Glutamatergic neuron (in vitro differentiated cells): ENCODE results near the gene AGRN. TPM values are rescaled to one million over a fixed set of nuclear protein-coding genes. Genes with fewer than 3 reads are reported as not detected.
"Not testable (repeated sequence)": the region's sequence is repeated elsewhere in the genome, so short reads cannot be mapped to it uniquely, and the experiment has no call there.

Source experiments
- DNase-seq: peaks from one replicate; pipeline ENCODE4 v3.0.0; 2022
- H3K27ac Mint-ChIP-seq: one replicate; pipeline ENCODE4 v1.8.0; 2020; ENCODE audit warnings: mild to moderate bottlenecking, mixed read lengths, inconsistent platforms; ENCODE audit not compliant: unreplicated experiment
- H3K27me3 Mint-ChIP-seq: one replicate; pipeline ENCODE4 v1.8.0; 2020; ENCODE audit warnings: mild to moderate bottlenecking, moderate library complexity, mixed read lengths, inconsistent platforms; ENCODE audit not compliant: unreplicated experiment
- H3K36me3 Mint-ChIP-seq: one replicate; pipeline ENCODE4 v1.8.0; 2020; ENCODE audit warnings: mild to moderate bottlenecking, mixed read lengths, inconsistent platforms; ENCODE audit not compliant: unreplicated experiment
- H3K4me1 Mint-ChIP-seq: one replicate; pipeline ENCODE4 v1.8.0; 2020; ENCODE audit warnings: mild to moderate bottlenecking, low read depth, mixed read lengths, inconsistent platforms; ENCODE audit not compliant: unreplicated experiment
- H3K4me3 Mint-ChIP-seq: one replicate; pipeline ENCODE4 v1.8.0; 2020; ENCODE audit warnings: mild to moderate bottlenecking, mixed read lengths, inconsistent platforms; ENCODE audit not compliant: unreplicated experiment
- H3K9me3 Mint-ChIP-seq: one replicate; pipeline ENCODE4 v1.8.0; 2020; ENCODE audit warnings: mild to moderate bottlenecking, moderate library complexity, mixed read lengths, inconsistent platforms; ENCODE audit not compliant: unreplicated experiment
- CTCF ChIP-seq: fragments of 200-600 bp; sonication (generic); IDR thresholded peaks from one replicate; pipeline ENCODE4 v1.5.0; 2021; ENCODE audit not compliant: partially characterized antibody, unreplicated experiment
- total RNA-seq: library from RNA; stranded (reverse); fragmentation: NEBNext Ultra II Directional; extraction: Animal tissue kit (Norgen Biotek cat#: 25700); gene quantifications from one replicate; pipeline ENCODE4 v1.2.1, GENCODE V29; 2021; ENCODE audit not compliant: unreplicated experiment

Gene AGRN
- total RNA-seq, 1 donor from 2014 or later, result 914 TPM

GRCh38 chr1:991895-992294 is 28.0 kb upstream of the AGRN start:
- Mint-ChIP-seq H3K27ac (no peak overlapping the region), H3K9me3 (peaks cover 30% of the 10 kb centered on the region), H3K27me3 (peaks cover 8% of the 10 kb centered on the region), H3K4me1 (peaks cover 3% of the 10 kb centered on the region), H3K4me3 (no peak overlapping the region), H3K36me3 (peaks cover 36% of the 10 kb centered on the region)
- DNase-seq, result no peak
- TF ChIP-seq CTCF, result no peak

- peak overlapping the region; percentile 2 for H3K4me3 Mint-ChIP-seq
- DNase-seq, result no peak
- peaks cover 4% of the 10 kb centered on the region for H3K4me1 Mint-ChIP-seq
- peaks cover 36% of the 10 kb centered on the region for H3K36me3 Mint-ChIP-seq
- TF ChIP-seq CTCF, result no peak
- H3K9me3 Mint-ChIP-seq, result peaks cover 32% of the 10 kb centered on the region
- H3K27ac Mint-ChIP-seq, result no peak overlapping the region
- H3K27me3 Mint-ChIP-seq, result peaks cover 9% of the 10 kb centered on the region
Measured at GRCh38 chr1:992362-992761, 27.6 kb upstream of the AGRN start.

GRCh38 chr1:993379-993995 is 26.4 kb upstream of the AGRN start:
- no peak for TF ChIP-seq CTCF
- Mint-ChIP-seq H3K9me3 (peaks cover 27% of the 10 kb centered on the region), H3K27ac (no peak overlapping the region), H3K36me3 (peaks cover 29% of the 10 kb centered on the region), H3K4me3 (no peak overlapping the region), H3K27me3 (peaks cover 9% of the 10 kb centered on the region), H3K4me1 (peaks cover 4% of the 10 kb centered on the region)
- DNase-seq, result no peak

DNA sequence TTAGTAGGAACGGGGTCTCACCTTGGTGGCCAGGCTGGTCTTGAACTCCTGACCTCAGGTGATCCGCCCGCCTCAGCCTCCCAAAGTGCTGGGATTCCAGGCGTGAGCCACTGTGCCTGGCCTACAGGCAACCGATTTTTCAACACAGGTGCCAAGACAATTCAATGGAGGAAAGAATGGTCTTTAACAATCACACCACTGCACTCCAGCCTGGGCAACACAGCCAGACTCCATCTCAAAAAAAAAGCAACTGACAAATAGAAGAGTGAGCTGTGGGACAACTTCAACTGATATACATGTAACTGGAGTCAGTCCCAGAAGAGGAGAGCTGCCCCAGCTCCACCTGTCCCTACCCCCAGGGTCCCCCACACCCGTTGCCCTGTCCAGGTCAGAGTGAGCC is 25.4 kb upstream of the AGRN start:
- not testable (repeated sequence) for H3K4me1 Mint-ChIP-seq, H3K4me3 Mint-ChIP-seq, H3K27me3 Mint-ChIP-seq, H3K27ac Mint-ChIP-seq, DNase-seq
- Mint-ChIP-seq H3K36me3 (peaks cover 21% of the 10 kb centered on the region), H3K9me3 (peaks cover 21% of the 10 kb centered on the region)

DNA sequence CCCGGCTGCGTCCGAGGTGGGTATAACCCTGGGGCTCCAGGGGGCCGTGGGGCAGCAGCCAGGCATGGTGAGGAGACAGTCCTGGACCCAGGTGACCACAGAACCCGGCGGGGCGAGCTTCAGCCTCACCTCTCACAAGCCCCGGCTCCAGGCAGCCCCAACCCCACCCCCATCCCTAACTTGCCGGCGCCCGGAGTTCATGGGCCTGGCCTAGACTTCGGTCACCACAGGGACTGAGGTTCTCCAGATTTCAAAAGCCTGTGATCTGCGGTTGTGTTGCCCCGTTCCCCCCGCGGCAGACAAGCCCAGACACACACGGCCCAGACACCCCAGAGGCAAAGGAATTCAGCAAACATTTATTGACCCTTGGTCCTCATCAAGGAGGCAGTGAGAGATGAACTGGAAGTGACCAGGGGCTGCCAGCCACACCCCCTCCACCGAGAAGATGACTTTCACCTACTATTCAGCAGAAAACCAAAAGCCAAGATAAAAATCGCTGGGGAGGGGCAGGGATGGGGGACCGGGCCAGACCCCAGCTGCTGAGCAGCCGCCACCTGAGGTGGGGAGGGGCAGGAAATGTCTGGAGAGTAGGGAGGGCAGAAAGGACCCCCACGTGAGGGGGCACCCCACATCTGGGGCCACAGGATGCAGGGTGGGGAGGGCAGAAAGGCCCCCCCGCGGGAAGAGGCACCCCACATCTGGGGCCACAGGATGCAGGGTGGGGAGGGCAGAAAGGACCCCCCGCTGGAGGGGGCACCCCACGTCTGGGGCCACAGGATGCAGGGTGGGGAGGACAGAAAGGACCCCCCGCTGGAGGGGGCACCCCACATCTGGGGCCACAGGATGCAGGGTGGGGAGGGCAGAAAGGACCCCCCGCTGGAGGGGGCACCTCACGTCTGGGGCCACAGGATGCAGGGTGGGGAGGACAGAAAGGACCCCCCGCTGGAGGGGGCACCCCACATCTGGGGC is 24.0 kb upstream of the AGRN start:
- Mint-ChIP-seq H3K27ac (peak overlapping the region; percentile 41), H3K27me3 (peaks cover 9% of the 10 kb centered on the region), H3K36me3 (peaks cover 17% of the 10 kb centered on the region), H3K4me1 (peaks cover 4% of the 10 kb centered on the region), H3K4me3 (peak overlapping the region; percentile 56), H3K9me3 (peaks cover 21% of the 10 kb centered on the region)
- DNase-seq, result no peak
- no peak for TF ChIP-seq CTCF
